Hindlimb muscle (tissue), 1 donor: Measurements from ENCODE around the gene ERGIC3. TPM values are rescaled to one million over a fixed set of nuclear protein-coding genes. Genes with fewer than 3 reads are reported as not detected.

ENCODE experiments used
- DNase-seq: peaks from one replicate; pipeline ENCODE4 v3.0.0-alpha.2; 2013
- polyA plus RNA-seq: library from polyadenylated mRNA; unstranded; fragments of 120-200 nt; gene quantifications from one replicate; pipeline ENCODE4 v1.2.1, GENCODE V29; 2013; ENCODE audit not compliant: insufficient read length

Gene ERGIC3
- polyA plus RNA-seq, 1 donor = 218 TPM

GRCh38 chr20:35562541-35563110 is 20.7 kb downstream of the ERGIC3 start:
- no peak for DNase-seq

GRCh38 chr20:35563834-35564233 is 22.0 kb downstream of the ERGIC3 start:
- no peak for DNase-seq

GRCh38 chr20:35564905-35565304 is 23.0 kb downstream of the ERGIC3 start:
- DNase-seq = no peak

- no peak for DNase-seq
These were observed 26.8 kb downstream of the ERGIC3 start for GRCh38 chr20:35568645-35569044.

GRCh38 chr20:35571555-35571954 is 29.7 kb downstream of the ERGIC3 start:
- DNase-seq = no peak

GRCh38 chr20:35572838-35573237 is 31.0 kb downstream of the ERGIC3 start:
- no peak for DNase-seq

- no peak for DNase-seq
These were observed 34.1 kb downstream of the ERGIC3 start for GRCh38 chr20:35575958-35576357.

GRCh38 chr20:35576816-35577215 is 34.9 kb downstream of the ERGIC3 start:
- no peak for DNase-seq

- DNase-seq = no peak
These were observed 36.6 kb downstream of the ERGIC3 start for GRCh38 chr20:35578469-35578868.

GRCh38 chr20:35579196-35579595 is 37.3 kb downstream of the ERGIC3 start:
- DNase-seq = no peak

- no peak for DNase-seq
These were observed 40.3 kb downstream of the ERGIC3 start for GRCh38 chr20:35582131-35582530.

GRCh38 chr20:35582741-35583404 is 41.0 kb downstream of the ERGIC3 start:
- DNase-seq = no peak

- DNase-seq = no peak
These were observed 42.0 kb downstream of the ERGIC3 start for GRCh38 chr20:35583636-35584560.

- no peak for DNase-seq
These were observed 45.0 kb downstream of the ERGIC3 start for GRCh38 chr20:35586751-35587425.

GRCh38 chr20:35587436-35587835 is 45.6 kb downstream of the ERGIC3 start:
- no peak for DNase-seq

- DNase-seq = no peak
These were observed 46.5 kb downstream of the ERGIC3 start for GRCh38 chr20:35588397-35588796.

- DNase-seq = no peak
These were observed 50.6 kb downstream of the ERGIC3 start for GRCh38 chr20:35592339-35592974.

- no peak for DNase-seq
These were observed 53.6 kb downstream of the ERGIC3 start for GRCh38 chr20:35595456-35595855.

GRCh38 chr20:35595901-35596300 is 54.0 kb downstream of the ERGIC3 start:
- no peak for DNase-seq

- DNase-seq = no peak
These were observed 55.3 kb downstream of the ERGIC3 start for GRCh38 chr20:35597186-35597585.

GRCh38 chr20:35598476-35598875 is 56.6 kb downstream of the ERGIC3 start:
- DNase-seq = no peak
